IPS-20b (cell line): ENCODE data around the gene RAD51B.
"Not testable (repeated sequence)": the region's sequence is repeated elsewhere in the genome, so short reads cannot be mapped to it uniquely, and the experiment has no call there.

Source experiments
- H3K27ac ChIP-seq: one replicate; pipeline ENCODE4 v1.5.1; 2013; ENCODE audit warnings: low read length
- H3K27me3 ChIP-seq: 2 replicates; pipeline ENCODE4 v1.6.1; 2013; ENCODE audit warnings: mild to moderate bottlenecking, low read length, inconsistent platforms; ENCODE audit not compliant: insufficient read depth
- H3K36me3 ChIP-seq: 2 replicates; pipeline ENCODE4 v1.6.1; 2013; ENCODE audit warnings: low read depth, mild to moderate bottlenecking, inconsistent platforms, low read length, moderate library complexity; ENCODE audit not compliant: insufficient read depth
- H3K4me1 ChIP-seq: 2 replicates; pipeline ENCODE4 v1.6.1; 2013; ENCODE audit warnings: mild to moderate bottlenecking, control low read depth, inconsistent platforms, low read length, moderate library complexity; ENCODE audit not compliant: insufficient read depth
- H3K4me3 ChIP-seq: 2 replicates; pipeline ENCODE4 v1.5.1; 2013; ENCODE audit warnings: mild to moderate bottlenecking, low read length, inconsistent platforms
- H3K9ac ChIP-seq: 2 replicates; pipeline ENCODE4 v1.6.1; 2013; ENCODE audit warnings: low read depth, mild to moderate bottlenecking, inconsistent platforms, low read length, moderate library complexity
- H3K9me3 ChIP-seq: 2 replicates; pipeline ENCODE4 v1.6.1; 2013; ENCODE audit warnings: mild to moderate bottlenecking, low read depth, low read length, inconsistent platforms; ENCODE audit not compliant: insufficient read depth

RAD51B gene

DNA sequence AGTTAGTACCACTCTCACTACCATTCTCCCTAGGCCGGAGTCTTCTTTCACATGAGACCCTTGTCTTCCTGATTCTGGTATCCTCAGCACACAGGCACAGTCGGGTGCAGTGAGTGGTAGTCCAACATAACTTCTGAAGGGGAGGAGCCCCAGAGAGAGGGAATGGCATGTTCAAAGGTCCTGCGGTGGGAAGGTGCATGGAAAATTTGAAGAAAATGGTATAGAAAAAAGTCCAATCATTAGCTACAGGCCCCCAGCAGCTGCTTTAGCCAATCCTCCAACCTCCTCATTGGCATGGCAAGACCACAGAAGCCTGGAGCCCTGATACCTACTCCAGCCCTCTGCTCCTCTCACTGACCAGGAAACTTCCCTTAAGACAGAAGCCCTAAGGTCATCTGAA is 876.7 kb downstream of the RAD51B start:
- H3K4me3 ChIP-seq, result no peak overlapping the region
- peaks cover 6% of the 10 kb centered on the region; the same call in 1 of the 2 replicates for H3K4me1 ChIP-seq
- H3K36me3 ChIP-seq, result no peaks in the 10 kb centered on the region
- no peak overlapping the region for H3K9ac ChIP-seq
- no peaks in the 10 kb centered on the region for H3K9me3 ChIP-seq
- no peak overlapping the region for H3K27ac ChIP-seq
- peaks cover 28% of the 10 kb centered on the region for H3K27me3 ChIP-seq

DNA sequence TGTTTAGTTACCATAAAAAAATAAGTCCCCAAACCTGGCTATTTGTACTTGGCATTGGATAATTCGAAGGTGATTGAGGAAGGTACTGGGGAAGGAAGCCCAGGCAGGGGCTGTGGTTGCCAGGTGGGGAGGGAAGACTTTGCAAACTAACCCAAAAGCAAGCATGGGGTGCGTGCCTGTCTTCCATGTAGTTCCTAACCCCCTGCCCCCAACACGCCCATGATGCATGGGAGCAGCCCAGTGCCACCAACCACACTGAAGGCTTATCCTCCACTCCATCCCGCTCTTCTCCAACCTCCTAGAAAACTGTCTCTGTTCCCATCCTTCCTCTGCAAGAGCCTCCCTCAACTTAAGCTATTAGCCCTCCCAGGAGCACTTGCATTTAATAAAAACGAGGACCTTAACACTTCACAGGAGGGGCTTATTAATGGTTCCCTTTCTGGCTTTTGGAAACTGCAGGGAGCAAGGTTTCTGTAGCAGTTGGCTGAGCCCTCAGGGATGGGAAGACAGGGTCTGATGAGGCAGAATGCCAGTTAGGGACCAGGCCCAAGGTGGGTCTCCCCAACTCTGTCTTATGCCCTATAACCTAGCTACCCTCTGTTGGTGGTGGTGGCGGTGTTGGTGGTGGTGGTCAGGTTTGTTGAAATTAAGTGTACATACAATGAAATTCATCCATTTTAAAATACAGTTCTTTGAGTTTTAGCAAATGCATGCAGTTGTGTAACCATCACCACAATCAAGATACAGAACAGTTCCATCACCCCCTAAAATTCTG is 877.3 kb downstream of the RAD51B start:
- Histone ChIP-seq H3K4me3 (no peak overlapping the region), H3K36me3 (no peaks in the 10 kb centered on the region), H3K27ac (no peak overlapping the region), H3K4me1 (no peaks in the 10 kb centered on the region; the same call in 1 of the 2 replicates), H3K27me3 (peaks cover 24% of the 10 kb centered on the region), H3K9me3 (no peaks in the 10 kb centered on the region), H3K9ac (no peak overlapping the region)

DNA sequence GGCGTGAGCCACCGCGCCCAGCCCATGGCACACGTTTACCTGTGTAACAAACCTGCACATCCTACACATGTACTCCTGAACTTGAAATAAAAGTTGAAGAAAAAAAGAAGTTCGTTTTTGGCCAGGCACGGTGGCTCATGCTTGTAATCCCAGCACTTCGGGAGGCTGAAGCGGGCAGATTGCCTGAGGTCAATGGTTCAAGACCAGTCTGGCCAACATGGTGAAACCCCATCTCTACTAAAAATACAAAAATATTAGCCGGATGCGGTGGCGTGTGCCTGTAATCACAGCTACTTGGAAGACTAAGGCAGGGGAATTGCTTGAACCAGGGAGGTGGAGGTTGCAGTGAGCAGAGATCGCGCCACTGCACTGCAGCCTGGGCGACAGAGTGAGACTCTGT is 879.2 kb downstream of the RAD51B start:
- not testable (repeated sequence) for H3K27ac ChIP-seq, H3K4me3 ChIP-seq, H3K36me3 ChIP-seq, H3K4me1 ChIP-seq, H3K9me3 ChIP-seq, H3K27me3 ChIP-seq, H3K9ac ChIP-seq

DNA sequence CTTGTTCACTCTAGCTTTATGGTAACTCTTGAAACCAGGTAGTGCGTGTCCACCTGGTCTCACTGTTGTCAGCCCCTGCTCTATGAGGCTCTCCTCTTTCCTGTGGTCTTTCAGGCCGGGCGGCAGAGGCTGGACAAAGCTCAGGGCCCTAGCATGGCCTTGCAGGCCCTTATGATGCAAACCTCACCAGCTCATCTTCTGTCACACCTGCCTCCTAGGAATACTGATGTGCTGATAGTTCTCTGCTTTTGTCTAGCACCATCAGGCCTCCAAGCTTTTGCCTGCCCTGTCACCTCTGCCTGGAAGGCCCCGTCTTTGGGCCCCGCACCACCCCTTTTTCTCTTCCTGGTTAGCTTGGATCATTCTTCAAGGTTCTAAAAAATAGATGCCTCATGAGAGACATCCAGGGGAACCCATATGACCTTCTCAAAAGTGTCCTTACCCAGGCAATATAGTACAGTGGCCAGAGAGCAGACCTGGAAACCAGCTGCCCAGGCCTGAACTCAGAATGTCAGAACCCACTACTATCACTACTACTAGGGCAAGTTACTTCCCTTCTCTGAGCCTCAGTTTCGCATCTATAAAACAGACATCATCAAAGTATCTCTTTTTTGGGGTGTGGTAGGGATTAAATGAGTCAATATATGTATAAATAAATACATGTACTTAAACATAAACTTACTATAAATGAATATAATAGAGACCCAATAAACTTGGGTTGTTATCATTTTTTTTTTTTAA is 881.6 kb downstream of the RAD51B start:
- no peak overlapping the region for H3K4me3 ChIP-seq
- H3K4me1 ChIP-seq, result no peaks in the 10 kb centered on the region
- no peaks in the 10 kb centered on the region for H3K27me3 ChIP-seq
- no peak overlapping the region for H3K27ac ChIP-seq
- H3K36me3 ChIP-seq, result no peaks in the 10 kb centered on the region
- H3K9me3 ChIP-seq, result no peaks in the 10 kb centered on the region
- H3K9ac ChIP-seq, result no peak overlapping the region

- no peaks in the 10 kb centered on the region for H3K36me3 ChIP-seq
- H3K4me1 ChIP-seq, result no peaks in the 10 kb centered on the region
- H3K9ac ChIP-seq, result no peak overlapping the region
- H3K27me3 ChIP-seq, result no peaks in the 10 kb centered on the region
- H3K4me3 ChIP-seq, result no peak overlapping the region
- H3K9me3 ChIP-seq, result no peaks in the 10 kb centered on the region
- H3K27ac ChIP-seq, result no peak overlapping the region
These were observed 882.6 kb downstream of the RAD51B start for GRCh38 chr14:68702135-68702534.

DNA sequence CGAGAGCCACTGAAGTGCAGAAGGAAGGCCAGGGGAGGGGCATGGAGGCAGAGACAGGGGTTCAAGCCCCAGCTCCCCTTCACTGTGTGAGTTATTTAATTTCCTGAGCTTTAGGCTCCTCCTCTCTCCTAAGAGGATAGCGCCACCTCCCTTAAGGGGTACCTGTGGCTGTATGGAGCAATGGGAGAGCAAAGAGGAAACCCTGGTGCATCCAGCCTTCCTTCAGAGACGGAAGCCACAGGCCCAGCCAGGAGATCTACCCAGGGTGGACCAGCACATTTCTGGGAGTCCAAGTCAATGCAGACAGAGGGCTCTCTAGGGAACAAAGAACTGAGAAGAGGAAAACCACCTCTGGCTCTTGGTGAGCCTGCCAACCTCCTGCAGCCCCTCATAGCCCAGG is 883.0 kb downstream of the RAD51B start:
- H3K36me3 ChIP-seq, result no peaks in the 10 kb centered on the region
- H3K4me3 ChIP-seq, result no peak overlapping the region
- no peaks in the 10 kb centered on the region for H3K9me3 ChIP-seq
- H3K27ac ChIP-seq, result no peak overlapping the region
- H3K9ac ChIP-seq, result no peak overlapping the region
- H3K27me3 ChIP-seq, result no peaks in the 10 kb centered on the region
- no peaks in the 10 kb centered on the region for H3K4me1 ChIP-seq

DNA sequence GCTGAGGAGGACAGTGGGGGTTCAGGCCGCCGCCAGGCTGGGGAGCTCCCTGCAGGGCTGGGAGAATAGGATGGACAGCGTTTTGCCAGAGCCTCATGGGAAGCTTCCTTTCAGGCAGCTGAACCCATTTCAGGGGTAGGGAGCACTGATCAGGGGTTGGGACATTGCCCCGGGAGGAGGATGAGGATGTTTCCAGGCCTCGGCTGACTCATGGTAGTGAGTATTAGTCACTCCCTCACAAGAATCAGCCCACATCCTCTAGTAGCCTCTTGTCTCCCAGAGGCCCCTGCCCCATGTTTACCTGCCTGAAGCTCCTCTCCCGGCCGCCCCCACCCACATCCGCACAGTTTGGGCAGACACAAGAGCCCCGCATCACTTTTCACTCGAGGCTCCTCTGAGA is 883.5 kb downstream of the RAD51B start:
- no peaks in the 10 kb centered on the region for H3K27me3 ChIP-seq
- no peak overlapping the region for H3K4me3 ChIP-seq
- no peaks in the 10 kb centered on the region for H3K9me3 ChIP-seq
- no peak overlapping the region for H3K9ac ChIP-seq
- H3K36me3 ChIP-seq, result no peaks in the 10 kb centered on the region
- no peak overlapping the region for H3K27ac ChIP-seq
- no peaks in the 10 kb centered on the region for H3K4me1 ChIP-seq

GRCh38 chr14:68704736-68705720 is 885.4 kb downstream of the RAD51B start:
- Histone ChIP-seq H3K27me3 (no peaks in the 10 kb centered on the region), H3K9me3 (no peaks in the 10 kb centered on the region), H3K36me3 (no peaks in the 10 kb centered on the region), H3K9ac (no peak overlapping the region), H3K4me1 (no peaks in the 10 kb centered on the region), H3K27ac (no peak overlapping the region), H3K4me3 (no peak overlapping the region)

DNA sequence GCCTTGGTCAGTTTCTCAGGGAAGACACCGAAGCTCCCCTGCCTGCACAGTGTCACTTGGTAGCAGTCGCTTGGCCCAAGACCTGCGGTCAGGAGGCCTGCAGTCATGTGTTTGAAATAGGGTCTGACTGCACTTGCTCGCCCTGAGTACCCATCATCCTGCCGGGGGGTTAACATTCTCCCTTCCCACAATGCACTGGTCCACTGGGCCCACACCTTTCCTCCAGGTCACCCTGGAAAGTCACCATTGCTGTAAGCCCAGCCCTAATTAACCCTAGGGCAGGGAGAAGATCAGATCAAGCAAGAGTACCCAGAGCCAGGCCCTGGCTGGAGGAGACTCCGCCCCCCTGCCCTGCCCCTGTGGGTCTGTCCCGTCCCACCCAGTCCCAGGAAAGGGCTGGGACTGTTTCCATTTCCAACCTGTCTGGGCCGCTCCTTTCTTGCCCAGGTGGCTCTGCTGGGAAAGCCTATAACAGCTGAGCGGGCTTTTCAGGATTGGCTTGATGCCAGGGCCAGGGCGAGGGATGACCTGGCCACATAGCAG is 886.2 kb downstream of the RAD51B start:
- Histone ChIP-seq H3K27ac (no peak overlapping the region), H3K9me3 (no peaks in the 10 kb centered on the region), H3K4me3 (no peak overlapping the region), H3K9ac (no peak overlapping the region), H3K4me1 (no peaks in the 10 kb centered on the region), H3K36me3 (no peaks in the 10 kb centered on the region), H3K27me3 (no peaks in the 10 kb centered on the region)

GRCh38 chr14:68707482-68707881 is 887.9 kb downstream of the RAD51B start:
- Histone ChIP-seq H3K9me3 (no peaks in the 10 kb centered on the region), H3K27ac (no peak overlapping the region), H3K4me1 (no peaks in the 10 kb centered on the region), H3K27me3 (no peaks in the 10 kb centered on the region), H3K4me3 (no peak overlapping the region), H3K9ac (no peak overlapping the region), H3K36me3 (no peaks in the 10 kb centered on the region)

DNA sequence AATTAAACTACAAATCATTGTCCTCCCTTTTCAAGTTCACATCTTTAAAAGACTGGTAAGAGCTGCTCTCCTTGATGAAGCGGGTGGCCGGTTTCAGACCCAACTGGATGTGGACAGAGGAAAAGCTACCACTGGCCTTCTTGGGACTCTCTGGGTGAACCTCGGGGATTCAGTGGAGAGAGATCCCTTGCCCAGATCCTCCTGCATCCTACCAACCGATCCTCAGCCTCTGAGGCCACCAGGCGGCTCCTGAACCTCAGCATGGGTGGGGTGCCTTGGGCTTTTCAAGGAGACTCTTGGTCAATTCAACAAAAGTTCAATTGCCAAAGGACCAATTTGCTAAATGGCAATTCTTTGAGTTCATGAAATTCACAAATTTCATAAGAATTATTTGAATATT is 888.8 kb downstream of the RAD51B start:
- Histone ChIP-seq H3K9ac (no peak overlapping the region), H3K4me3 (no peak overlapping the region), H3K27me3 (no peaks in the 10 kb centered on the region), H3K27ac (no peak overlapping the region), H3K36me3 (no peaks in the 10 kb centered on the region), H3K4me1 (no peaks in the 10 kb centered on the region), H3K9me3 (no peaks in the 10 kb centered on the region)
